ENCODE measurements around the gene ITPR2.

Gene ITPR2

GRCh38 chr12:26630546-26631027 is 202.4 kb downstream of the ITPR2 start:
- TF ChIP-seq, protein P1, sequence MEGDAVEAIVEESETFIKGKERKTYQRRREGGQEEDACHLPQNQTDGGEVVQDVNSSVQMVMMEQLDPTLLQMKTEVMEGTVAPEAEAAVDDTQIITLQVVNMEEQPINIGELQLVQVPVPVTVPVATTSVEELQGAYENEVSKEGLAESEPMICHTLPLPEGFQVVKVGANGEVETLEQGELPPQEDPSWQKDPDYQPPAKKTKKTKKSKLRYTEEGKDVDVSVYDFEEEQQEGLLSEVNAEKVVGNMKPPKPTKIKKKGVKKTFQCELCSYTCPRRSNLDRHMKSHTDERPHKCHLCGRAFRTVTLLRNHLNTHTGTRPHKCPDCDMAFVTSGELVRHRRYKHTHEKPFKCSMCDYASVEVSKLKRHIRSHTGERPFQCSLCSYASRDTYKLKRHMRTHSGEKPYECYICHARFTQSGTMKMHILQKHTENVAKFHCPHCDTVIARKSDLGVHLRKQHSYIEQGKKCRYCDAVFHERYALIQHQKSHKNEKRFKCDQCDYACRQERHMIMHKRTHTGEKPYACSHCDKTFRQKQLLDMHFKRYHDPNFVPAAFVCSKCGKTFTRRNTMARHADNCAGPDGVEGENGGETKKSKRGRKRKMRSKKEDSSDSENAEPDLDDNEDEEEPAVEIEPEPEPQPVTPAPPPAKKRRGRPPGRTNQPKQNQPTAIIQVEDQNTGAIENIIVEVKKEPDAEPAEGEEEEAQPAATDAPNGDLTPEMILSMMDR (IDR thresholded peaks at IDR 0.05): no peak

DNA sequence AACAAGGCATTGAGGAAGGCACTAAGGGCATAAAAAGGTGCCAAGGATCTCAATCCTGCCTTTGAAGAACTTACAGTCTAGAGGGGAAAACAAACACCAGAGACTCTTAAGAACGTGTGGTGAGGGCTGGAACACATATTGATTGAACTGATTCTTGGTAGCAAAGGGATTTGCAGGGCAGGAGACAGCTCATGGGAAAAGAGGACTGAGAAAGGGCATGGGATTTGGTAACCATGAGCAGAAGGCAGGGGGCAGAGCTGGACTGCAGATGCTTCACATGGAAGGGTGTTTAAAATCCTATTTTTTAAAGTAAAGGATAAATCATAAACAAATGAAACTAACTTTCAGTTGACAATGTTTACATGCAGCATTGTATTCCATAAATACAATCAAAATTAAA is 203.1 kb downstream of the ITPR2 start:
- TF ChIP-seq, protein P1 (IDR thresholded peaks at IDR 0.05): no peak

DNA sequence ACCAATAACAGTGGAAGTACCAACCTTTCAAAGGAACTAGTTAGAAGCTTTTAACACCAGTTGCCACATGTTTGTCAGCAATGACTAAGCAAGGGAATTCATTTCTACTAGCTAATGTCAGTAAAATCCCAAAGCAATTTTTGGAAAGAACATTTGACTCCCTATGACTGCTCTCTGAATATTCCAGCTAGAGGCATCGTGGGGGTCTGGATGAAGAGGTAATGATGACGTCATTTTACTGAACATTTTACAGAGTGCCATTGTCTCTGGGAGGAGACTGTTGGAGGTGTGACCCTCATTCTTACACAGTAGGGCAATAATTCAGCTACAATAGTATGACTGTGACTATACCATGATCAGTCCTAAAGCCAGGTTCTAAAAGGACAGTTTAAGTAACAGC is 204.8 kb downstream of the ITPR2 start:
- TF ChIP-seq, protein P1 (IDR thresholded peaks at IDR 0.05): no peak

DNA sequence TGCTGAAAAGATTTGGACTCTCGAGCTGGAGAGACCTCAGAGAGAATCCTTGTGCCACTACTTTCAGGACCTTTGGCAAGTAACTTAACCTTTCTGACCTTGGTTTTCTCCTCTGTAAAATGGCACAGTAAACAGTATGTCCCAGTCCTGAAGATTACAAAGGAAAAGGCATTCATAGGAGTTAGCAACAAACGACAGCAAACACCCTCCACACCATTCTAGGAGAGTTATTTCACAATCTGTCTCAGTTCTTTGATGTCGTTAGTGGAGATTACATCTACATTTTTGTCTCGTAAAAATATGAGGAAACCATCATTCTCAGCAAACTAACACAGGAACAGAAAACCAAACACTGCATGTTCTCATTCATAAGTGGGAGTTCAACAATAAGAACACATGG is 205.7 kb downstream of the ITPR2 start:
- TF ChIP-seq, protein P1 (IDR thresholded peaks at IDR 0.05): no peak

- TF ChIP-seq, protein P1 (IDR thresholded peaks at IDR 0.05): no peak
These were observed 209.9 kb downstream of the ITPR2 start for GRCh38 chr12:26623136-26623535.

DNA sequence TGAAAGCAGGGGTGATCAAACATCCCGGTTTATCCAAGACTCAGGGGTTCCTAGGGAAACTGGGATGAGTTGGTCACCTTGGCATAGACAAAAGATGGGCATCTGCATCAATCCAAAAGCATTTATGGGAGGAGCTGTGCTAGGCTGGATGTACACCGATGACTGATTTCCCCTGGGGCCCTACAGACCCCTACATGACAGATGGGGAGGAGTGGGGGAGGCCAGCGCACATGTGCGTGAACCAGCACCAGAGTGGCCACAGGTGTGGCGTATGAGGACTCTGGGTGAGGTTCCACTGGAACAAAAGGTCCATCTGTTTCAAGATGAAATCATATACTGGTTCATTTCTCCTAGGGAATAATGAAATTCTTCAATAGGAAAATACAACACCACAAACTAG is 210.4 kb downstream of the ITPR2 start:
- TF ChIP-seq, protein P1 (IDR thresholded peaks at IDR 0.05): no peak

DNA sequence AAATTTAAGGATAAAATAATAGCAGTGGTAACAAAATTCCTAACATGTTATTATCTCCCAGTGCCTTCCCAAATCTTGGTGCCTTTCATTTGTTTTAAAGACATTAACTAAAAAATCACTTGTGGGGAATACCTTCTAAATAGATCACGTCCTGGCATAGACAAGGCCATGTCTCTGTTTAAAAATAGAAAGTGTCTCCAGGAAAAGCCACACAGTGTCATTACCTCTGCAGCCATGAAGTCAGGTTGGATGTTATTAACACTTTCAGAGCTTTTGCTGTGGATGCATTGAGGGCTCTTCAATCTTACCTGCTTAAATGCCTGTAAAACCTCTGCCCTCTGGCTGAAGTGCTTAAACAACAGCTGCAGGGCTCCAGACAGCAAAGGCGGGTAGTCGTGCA is 211.1 kb downstream of the ITPR2 start:
- TF ChIP-seq, protein P1 (IDR thresholded peaks at IDR 0.05): no peak

- TF ChIP-seq, protein P1 (IDR thresholded peaks at IDR 0.05): no peak
These were observed 212.1 kb downstream of the ITPR2 start for GRCh38 chr12:26620907-26621306.

Measured in LNCAP (cell line).